Measurements from ENCODE around the gene ALKBH5. TPM values are rescaled to one million over a fixed set of nuclear protein-coding genes. Genes with fewer than 3 reads are reported as not detected.

ALKBH5 gene
- polyA plus RNA-seq, 1 of the 3 experiments (the other 2 are of a cell fraction): 41.0 TPM

DNA sequence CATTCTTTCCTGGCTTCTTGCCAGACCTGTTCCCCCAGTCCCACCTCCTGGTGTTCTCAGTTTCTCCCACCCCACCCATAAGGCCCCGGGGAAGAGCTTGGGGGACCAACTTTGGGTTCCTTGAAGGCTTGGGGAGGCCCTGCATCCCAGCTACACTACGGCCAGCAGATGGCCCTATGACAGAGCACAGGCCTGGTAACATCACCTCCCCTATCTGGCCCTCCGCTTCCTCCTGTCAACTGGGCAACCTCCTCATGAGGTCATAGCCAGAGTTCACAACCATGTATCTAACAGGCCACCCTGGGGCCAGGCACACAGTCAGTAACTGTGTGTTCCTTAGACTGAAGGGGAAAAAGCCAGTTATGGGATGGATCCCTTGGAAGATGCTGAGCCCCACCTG, 43.7 kb upstream of the ALKBH5 start:
- Histone ChIP-seq H3K9ac (no peak overlapping the region), H3F3A (replicated peaks; ENCODE audit: insufficient read depth) (no peaks in the 10 kb centered on the region), H3K27ac (ENCODE audit: low read depth in 2 of 2, low read length in 1 of 2) (no peak overlapping the region), H3K79me2 (ENCODE audit: insufficient read depth) (no peaks in the 10 kb centered on the region), H2AFZ (ENCODE audit: low read depth) (no peak overlapping the region), H3K27me3 (ENCODE audit: insufficient read depth) (no peaks in the 10 kb centered on the region), H4K20me1 (ENCODE audit: insufficient read depth) (no peaks in the 10 kb centered on the region), H3K36me3 (replicated peaks in 1 of 2; ENCODE audit: control insufficient read depth in 1 of 2, insufficient read depth in 2 of 2, low read length in 1 of 2) (no peaks in the 10 kb centered on the region), H3K4me2 (no peak overlapping the region), H3K4me3 (ENCODE audit: low read depth in 2 of 2, low read length in 1 of 2) (no peak overlapping the region), H3K9me2 (no peaks in the 10 kb centered on the region), H3K4me1 (ENCODE audit: control insufficient read depth in 1 of 2, insufficient read depth in 2 of 2, low read depth in 1 of 2, low read length in 1 of 2) (peaks cover 0 to 18% of the 10 kb centered on the region in 2 experiments; a peak in 1 of 4 replicates), H3K9me3 (no peaks in the 10 kb centered on the region)
- ChIA-PET CTCF (interaction anchor here (0.8 to 4.3 kb wide), 13 partner anchors 9 to 92 kb away, joined by 3 to 25 read pairs (median 4); no protein-coding TSS in a partner anchor), POLR2A (interaction anchor here (0.6 kb wide), 1 partner anchor 64 kb away, joined by 3 read pairs; no protein-coding TSS in a partner anchor)
- DNase-seq: peak; percentile 68
- 75% methylated on average over 3 of the region's 3 CpGs for WGBS (ENCODE audit: low lambda C conversion rate)
- TF ChIP-seq, protein P1, sequence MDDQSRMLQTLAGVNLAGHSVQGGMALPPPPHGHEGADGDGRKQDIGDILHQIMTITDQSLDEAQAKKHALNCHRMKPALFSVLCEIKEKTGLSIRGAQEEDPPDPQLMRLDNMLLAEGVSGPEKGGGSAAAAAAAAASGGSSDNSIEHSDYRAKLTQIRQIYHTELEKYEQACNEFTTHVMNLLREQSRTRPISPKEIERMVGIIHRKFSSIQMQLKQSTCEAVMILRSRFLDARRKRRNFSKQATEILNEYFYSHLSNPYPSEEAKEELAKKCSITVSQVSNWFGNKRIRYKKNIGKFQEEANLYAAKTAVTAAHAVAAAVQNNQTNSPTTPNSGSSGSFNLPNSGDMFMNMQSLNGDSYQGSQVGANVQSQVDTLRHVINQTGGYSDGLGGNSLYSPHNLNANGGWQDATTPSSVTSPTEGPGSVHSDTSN (IDR thresholded peaks at IDR 0.05): no peak
- TF ChIP-seq, protein P2, sequence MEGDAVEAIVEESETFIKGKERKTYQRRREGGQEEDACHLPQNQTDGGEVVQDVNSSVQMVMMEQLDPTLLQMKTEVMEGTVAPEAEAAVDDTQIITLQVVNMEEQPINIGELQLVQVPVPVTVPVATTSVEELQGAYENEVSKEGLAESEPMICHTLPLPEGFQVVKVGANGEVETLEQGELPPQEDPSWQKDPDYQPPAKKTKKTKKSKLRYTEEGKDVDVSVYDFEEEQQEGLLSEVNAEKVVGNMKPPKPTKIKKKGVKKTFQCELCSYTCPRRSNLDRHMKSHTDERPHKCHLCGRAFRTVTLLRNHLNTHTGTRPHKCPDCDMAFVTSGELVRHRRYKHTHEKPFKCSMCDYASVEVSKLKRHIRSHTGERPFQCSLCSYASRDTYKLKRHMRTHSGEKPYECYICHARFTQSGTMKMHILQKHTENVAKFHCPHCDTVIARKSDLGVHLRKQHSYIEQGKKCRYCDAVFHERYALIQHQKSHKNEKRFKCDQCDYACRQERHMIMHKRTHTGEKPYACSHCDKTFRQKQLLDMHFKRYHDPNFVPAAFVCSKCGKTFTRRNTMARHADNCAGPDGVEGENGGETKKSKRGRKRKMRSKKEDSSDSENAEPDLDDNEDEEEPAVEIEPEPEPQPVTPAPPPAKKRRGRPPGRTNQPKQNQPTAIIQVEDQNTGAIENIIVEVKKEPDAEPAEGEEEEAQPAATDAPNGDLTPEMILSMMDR (IDR thresholded peaks at IDR 0.05): peak; percentile 42
- TF ChIP-seq, protein P3, sequence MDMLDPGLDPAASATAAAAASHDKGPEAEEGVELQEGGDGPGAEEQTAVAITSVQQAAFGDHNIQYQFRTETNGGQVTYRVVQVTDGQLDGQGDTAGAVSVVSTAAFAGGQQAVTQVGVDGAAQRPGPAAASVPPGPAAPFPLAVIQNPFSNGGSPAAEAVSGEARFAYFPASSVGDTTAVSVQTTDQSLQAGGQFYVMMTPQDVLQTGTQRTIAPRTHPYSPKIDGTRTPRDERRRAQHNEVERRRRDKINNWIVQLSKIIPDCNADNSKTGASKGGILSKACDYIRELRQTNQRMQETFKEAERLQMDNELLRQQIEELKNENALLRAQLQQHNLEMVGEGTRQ (IDR thresholded peaks at IDR 0.05; ENCODE audit: borderline replicate concordance, low read depth, low read length): no peak
- TF ChIP-seq YY1 (IDR thresholded peaks at IDR 0.05; ENCODE audit: low read depth) (no peak), MEF2A (IDR thresholded peaks at IDR 0.05; ENCODE audit: borderline replicate concordance, low read depth) (no peak), GABPA (IDR thresholded peaks at IDR 0.05; ENCODE audit: low read depth) (no peak), EZH2phosphoT487 (IDR thresholded peaks at IDR 0.05; ENCODE audit: borderline replicate concordance, low read depth) (no peak), RXRA (IDR thresholded peaks at IDR 0.05; ENCODE audit: borderline replicate concordance, low read depth) (no peak), TCF12 (IDR thresholded peaks at IDR 0.05) (no peak), RAD21 (IDR thresholded peaks at IDR 0.05; ENCODE audit: low read length) (peak; percentile 30), POLR2AphosphoS5 (IDR thresholded peaks at IDR 0.05; ENCODE audit: low read depth, low read length) (no peak), NFIC (IDR thresholded peaks at IDR 0.05; ENCODE audit: borderline replicate concordance) (no peak)
- TF ChIP-seq, protein P4, sequence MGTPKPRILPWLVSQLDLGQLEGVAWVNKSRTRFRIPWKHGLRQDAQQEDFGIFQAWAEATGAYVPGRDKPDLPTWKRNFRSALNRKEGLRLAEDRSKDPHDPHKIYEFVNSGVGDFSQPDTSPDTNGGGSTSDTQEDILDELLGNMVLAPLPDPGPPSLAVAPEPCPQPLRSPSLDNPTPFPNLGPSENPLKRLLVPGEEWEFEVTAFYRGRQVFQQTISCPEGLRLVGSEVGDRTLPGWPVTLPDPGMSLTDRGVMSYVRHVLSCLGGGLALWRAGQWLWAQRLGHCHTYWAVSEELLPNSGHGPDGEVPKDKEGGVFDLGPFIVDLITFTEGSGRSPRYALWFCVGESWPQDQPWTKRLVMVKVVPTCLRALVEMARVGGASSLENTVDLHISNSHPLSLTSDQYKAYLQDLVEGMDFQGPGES (IDR thresholded peaks at IDR 0.05; ENCODE audit: low read depth, low read length): no peak
